ENCODE data around the gene CNDP2.

- TF ChIP-seq CTCF (IDR thresholded peaks at IDR 0.05; ENCODE audit: insufficient read depth, low read length, poor library complexity, severe bottlenecking) (no peak), EZH2phosphoT487 (conservative IDR thresholded peaks at IDR 0.05; ENCODE audit: low read length) (no peak)
Observed at GRCh38 chr18:74567822-74568221, 71.7 kb downstream of the CNDP2 start.

Data from SU-DHL-6 (cell line).